ENCODE data around the gene PGM1.

DNA sequence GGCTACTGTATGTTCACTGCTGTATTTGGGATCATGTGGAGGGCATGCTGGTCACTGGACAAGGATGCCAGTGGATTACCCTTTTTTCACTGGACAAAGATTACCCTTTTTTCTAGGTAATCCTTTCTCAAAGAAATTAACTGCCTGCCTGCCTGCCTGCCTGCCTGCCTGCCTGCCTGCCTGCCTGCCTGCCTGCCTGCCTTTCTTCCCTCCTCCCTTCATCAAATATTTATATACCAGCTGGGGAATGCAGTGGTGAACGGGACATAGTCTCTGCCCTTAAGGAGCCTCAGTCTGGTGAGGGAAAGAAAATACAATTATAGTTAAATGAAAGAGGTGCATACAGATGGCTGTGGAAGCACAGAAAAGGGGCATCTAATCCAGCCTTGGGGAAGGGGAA is 85.0 kb downstream of the PGM1 start:
- TF ChIP-seq POLR2A (IDR thresholded peaks at IDR 0.05): no peak
- TF ChIP-seq, protein P1, sequence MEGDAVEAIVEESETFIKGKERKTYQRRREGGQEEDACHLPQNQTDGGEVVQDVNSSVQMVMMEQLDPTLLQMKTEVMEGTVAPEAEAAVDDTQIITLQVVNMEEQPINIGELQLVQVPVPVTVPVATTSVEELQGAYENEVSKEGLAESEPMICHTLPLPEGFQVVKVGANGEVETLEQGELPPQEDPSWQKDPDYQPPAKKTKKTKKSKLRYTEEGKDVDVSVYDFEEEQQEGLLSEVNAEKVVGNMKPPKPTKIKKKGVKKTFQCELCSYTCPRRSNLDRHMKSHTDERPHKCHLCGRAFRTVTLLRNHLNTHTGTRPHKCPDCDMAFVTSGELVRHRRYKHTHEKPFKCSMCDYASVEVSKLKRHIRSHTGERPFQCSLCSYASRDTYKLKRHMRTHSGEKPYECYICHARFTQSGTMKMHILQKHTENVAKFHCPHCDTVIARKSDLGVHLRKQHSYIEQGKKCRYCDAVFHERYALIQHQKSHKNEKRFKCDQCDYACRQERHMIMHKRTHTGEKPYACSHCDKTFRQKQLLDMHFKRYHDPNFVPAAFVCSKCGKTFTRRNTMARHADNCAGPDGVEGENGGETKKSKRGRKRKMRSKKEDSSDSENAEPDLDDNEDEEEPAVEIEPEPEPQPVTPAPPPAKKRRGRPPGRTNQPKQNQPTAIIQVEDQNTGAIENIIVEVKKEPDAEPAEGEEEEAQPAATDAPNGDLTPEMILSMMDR (IDR thresholded peaks at IDR 0.05): no peak

Measured in thyroid gland (tissue), 4 donors.